HK-2 (cell line): ENCODE data around the gene ARSA.
"Not testable (repeated sequence)": the region's sequence is repeated elsewhere in the genome, so short reads cannot be mapped to it uniquely, and the experiment has no call there.

Source experiments
- DNase-seq: peaks from one replicate; pipeline ENCODE4 v3.0.0-alpha.2; 2018; ENCODE audit not compliant: unreplicated experiment

Gene ARSA

DNA sequence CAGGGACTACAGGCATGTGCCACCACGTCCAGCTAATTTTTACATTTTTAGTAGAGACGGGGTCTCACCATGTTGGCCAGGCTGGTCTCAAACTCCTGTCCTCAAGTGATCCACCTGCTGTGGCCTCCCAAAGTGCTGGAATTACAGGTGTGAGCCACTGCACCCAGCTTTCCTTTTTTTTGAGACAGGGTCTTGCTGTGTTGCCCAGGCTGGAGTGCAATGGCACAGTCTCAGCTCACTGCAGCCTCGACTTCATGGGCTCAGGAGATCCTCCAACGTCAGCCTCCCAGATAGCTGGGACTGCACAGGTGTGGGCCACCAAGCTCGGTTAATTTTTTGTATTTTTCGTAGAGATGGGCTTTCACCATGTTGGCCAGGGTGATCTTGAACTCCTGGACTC lies 26.7 kb upstream of the ARSA start:
- not testable (repeated sequence) for DNase-seq

DNA sequence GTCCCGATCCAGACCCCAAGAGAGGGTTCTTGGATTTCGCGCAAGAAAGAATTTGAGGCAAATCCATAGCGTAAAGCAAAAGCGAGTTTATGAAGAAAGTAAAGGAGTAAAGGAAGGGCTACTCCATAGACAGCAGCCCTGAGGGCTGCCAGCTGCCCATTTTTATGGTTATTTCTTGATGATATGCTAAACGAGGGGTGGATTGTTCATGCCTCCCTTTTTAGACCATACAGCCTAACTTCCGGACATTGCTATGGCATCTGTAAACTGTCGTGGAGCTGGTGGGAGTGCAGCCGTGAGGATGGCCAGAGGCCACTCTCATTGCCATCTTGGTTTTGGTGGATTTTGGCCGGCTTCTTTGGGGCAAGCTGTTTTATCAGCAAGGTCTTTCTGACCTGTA lies 25.3 kb upstream of the ARSA start:
- no peak for DNase-seq

- not testable (repeated sequence) for DNase-seq
These were observed 15.8 kb upstream of the ARSA start for GRCh38 chr22:50643821-50644101.

DNA sequence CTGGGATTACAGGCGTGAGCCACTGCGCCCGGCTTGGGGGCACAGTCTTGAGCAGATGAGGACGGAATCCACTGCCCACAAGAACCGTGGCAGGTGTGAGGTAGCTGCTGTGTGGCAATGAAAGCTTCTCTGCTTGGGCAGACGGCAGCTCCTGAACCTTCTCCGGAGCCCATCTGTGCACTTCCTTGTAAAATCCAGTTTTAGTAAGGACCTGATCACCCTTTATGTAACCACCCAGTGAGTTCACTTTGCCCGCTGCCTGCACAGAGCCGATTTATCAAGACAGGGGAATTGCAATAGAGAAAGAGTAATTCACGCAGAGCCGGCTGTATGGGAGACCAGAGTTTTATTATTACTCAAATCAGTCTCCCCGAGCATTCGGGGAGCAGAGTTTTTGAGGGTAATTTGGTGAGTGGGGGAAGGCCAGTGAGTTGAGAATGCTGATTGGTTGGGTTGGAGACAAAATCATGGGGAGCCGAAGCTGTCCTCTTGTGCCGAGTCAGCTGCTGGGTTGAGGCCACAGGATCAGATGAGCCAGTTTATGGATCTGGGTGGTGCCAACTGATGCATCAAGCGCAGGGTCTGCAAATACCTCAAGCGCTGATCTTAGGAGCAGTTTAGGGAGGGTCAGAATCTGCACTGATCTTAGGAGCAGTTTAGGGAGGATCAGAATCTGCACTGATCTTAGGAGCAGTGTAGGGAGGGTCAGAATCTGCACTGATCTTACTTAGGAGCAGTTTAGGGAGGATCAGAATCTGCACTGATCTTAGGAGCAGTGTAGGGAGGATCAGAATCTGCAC lies 15.3 kb upstream of the ARSA start:
- not testable (repeated sequence) for DNase-seq

- no peak for DNase-seq
These were observed 14.0 kb upstream of the ARSA start for GRCh38 chr22:50641696-50642607.

DNA sequence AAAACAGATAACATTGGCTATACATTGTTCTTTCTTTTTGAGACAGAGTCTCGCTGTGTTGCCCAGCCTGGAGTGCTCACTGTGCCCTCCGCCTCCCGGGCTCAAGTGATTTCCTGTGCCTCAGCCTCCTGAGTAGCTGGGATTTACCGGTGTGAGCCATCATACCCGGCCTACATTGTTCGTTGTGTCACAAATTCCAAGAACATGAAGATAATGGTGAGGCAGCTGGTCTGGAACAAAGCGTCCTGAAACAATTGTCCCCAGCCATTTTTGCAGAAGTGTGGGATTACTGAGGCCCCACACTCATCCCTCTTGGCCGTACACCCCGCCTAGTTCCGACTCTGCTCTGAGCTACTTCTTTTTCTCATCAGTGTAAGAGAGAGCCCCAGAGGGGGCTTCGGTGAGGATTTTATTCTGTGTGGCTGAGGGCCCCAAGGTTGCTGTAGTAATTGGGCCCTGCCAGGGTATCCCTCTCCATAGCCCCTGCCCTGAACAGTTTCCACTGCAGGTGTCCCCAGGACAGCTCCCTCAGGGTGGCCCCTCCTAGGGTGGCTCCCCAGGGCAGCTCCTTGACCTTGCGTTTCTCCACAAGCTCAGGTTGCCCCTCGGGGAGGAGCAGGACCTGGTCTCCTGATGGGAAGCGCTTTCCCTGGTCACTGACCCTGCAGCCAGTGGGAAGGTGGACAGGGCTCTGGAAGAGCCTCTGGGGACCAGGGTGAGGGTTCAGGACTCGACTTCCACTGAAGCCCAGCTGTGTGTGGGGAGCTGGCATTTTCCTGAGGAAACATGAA lies 13.1 kb upstream of the ARSA start:
- no peak for DNase-seq

DNA sequence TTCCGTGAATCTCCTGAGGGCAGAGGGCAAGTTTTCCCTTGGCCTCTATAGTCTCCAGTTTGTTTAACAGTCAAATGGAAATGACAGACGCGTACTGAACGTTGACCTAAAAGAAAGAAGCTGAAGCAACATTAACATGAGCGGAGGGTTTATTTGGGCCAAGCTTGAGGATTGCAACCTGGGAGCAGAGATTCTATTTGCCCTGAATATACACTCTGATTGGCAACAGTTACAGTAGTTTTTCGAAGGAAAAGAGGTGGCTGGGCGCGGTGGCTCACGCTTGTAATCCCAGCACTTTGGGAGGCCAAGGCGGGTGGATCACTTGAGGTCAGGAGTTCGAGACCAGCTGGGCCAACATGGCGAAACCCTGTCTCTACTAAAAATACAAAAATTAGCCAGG lies 12.3 kb upstream of the ARSA start:
- not testable (repeated sequence) for DNase-seq

DNA sequence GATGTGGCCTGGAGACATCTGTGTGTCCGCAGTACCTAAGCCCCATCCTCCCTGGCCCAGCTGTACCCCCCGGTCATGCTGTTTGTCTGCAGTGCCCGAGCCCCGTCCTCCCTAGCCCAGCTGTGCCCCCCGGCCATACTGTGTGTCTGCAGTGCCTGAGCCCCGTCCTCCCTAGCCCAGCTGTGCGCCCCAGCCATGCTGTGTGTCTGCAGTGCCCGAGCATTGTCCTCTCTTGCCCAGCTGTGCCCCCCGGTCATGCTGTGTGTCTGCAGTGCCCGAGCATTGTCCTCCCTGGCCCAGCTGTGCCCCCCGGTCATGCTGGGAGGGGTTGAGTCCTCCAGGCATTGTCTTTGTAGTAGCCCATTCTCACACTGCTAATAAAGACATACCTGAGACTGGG lies 7.6 kb upstream of the ARSA start:
- DNase-seq = no peak

GRCh38 chr22:50633771-50634170 lies 5.8 kb upstream of the ARSA start:
- DNase-seq = no peak

- no peak for DNase-seq
These were observed 5.1 kb upstream of the ARSA start for GRCh38 chr22:50633086-50633485.

- no peak for DNase-seq
These were observed 2.4 kb upstream of the ARSA start for GRCh38 chr22:50630376-50630775.

DNA sequence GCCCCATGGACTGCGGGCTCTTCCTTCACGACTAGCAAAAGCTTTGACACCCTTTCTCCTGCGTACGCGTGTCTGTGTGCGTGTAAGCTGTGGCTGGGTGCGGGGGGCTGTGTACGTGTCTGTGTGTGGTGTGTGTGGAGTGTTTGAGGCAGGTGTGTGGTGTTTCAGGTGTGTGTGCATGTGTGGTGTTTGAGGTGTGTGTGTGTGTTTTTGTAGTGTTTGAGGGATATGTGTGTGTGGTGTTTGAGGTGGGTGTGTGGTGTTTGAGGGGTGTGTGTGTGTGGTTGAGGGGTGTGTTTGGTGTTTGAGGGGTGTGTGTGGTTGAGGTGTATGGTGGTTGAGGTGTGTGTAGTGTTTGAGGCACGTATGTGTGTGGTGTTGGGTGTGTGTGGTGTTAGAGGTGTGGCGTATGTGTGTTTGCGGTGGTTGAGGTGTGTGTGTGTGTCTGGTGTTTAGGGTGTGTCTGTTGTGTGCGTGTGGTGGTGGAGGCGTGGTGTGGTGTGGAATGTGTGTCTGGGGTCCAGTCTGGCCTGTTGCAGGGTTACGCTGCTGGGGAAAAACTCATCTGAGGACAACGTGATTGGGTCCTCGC lies 687 bp upstream of the ARSA start:
- no peak for DNase-seq

- DNase-seq = no peak
These were observed 906 bp downstream of the ARSA start for GRCh38 chr22:50626850-50627641.

DNA sequence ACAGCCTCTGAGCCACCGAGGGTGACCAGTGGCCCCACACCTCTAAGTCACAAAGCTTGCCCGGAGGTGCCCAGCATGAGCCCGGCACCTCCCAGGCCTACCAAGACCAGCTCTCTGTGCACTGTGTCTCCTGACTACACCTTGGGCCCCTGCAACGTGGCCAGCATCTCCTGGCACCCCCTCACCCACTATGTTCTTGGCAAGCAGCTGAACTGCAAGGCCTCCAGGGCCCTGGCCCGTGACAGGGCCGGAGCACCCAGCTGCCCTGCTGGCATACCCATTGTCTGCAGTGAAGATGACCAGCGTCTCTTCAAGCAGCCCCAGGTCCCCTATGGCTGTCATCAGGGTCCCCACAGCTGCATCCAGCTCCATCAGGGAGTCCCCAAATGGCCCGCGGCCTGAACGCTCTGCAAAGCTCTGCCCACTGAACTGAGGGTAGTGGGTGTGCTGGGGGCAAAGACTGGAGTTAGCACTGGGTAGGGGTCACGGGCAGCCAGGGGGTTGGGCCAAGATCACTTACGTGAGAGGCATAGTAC lies 1.6 kb downstream of the ARSA start:
- no peak for DNase-seq

- DNase-seq = no peak
These were observed 2.2 kb downstream of the ARSA start for GRCh38 chr22:50625568-50626313.

- no peak for DNase-seq
These were observed 2.8 kb downstream of the ARSA start for GRCh38 chr22:50625131-50625567.

DNA sequence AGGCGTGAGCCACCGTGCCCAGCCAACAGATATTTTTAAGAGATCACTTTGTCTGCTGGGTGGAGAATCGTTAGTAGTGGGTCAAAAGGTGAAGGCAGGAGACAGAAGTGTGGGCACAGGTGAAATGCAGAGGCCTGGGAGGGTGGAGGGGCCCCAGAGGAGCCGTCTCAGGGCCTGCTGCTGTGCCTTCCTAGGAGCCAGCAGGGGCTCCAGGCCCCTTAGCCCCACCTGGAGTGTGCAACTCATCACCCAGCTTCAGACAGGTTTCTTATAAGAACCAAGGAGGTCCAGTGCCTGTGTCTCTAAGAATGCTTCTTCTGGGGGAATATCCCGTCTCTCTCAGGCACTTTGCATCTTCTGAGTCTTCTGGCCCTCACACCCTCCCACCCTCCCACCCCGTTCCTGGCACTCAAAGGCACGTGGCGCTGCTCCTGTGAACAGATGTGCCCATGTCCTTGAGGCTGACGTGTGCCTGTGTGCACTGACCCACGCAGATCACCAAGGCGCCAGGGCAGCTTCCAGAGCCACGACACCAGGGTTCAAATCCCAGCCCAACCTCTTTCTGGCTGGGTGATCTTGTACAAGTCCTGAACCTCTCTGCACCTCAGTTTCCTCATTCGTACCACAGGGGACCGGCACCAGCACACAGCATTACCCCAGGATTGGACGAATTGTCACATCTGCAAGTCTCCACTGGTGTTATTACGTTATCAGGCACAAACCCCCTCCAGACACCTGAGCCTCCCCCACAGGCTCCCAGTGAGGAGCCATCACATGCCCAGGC lies 3.4 kb downstream of the ARSA start:
- DNase-seq = no peak

DNA sequence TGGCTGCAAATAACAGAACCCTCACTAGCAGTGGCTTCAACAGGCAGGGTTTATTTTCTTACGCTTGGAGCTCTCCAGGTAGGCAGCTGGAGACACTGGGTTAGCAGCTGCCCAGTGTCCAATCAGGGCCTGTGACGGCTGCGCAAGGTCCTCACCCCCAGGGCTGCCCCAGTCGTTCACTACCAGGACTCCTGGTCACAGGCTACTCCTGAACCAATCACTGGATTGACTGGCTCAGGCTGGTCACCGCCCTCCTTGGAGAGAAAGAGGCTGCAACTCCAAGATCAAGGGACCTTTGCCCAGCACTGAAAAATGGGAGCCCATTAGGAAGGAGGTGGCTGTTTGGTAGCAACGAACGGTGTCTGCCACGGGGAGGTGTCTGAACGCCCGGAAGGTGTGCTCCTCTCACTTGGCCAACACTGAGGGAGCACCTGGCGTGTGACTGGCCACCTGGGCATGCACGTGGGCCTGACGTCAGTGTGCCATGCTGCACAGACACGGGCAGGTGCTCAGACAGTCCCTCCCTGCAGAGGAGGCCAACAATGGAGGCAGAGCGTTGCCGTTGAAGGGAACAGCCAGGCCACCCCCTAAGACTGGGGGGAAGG lies 5.1 kb downstream of the ARSA start:
- DNase-seq = no peak
